K562 (cell line): ENCODE results near the gene MARS1. TPM values are rescaled to one million over a fixed set of nuclear protein-coding genes. Genes with fewer than 3 reads are reported as not detected.

ENCODE experiments used
- ATAC-seq: fragments of 200-7000 bp; cut with Tn5 transposase; 3 replicates; pipeline ENCODE4 v1.9.1; 2020; ENCODE audit warnings: moderate library complexity
- BruUV-seq: library from RNA; stranded (reverse); fragments of 400-500 nt; replicated peaks from 2 replicates; lab custom pipeline; 2021; lab: Mats Ljungman, UMichigan
- CTCF ChIA-PET: fragments of 300-600 bp; formaldehyde crosslinking; extraction: SDS; loops from one replicate; lab custom pipeline; 2021; ENCODE audit warnings: low intra/inter-chr PET ratio; lab: Yijun Ruan, JAX
- POLR2A ChIA-PET: fragments of 300-600, 350-650 bp; sonication (Branson Sonifier 250); formaldehyde crosslinking; extraction: SDS; loops from one replicate; lab custom pipeline; 2021; ENCODE audit warnings: antibody characterized with exemption, inconsistent platforms; lab: Yijun Ruan, JAX
- DNase-seq, 4 experiments: peaks; one replicate each; pipeline versions ENCODE4 v3.0.0 to v3.0.0-alpha.2; 2011 to 2018; ENCODE audit warnings: low spot score in 3 of 4, mixed read lengths in 3 of 4; ENCODE audit errors: extremely low read depth in 1 of 4
- FAIRE-seq: peaks from 2 replicates; lab custom pipeline; 2011; peaks lifted over from hg19 to GRCh38; lab: Jason Lieb, UNC
- H2AFZ ChIP-seq: 2 replicates; pipeline ENCODE4 v1.6.0; 2011; ENCODE audit warnings: low read depth, low read length, control low read depth, inconsistent platforms
- H3K27ac ChIP-seq: fragments of 200-600 bp; 3 replicates; pipeline ENCODE4 v1.8.0; 2011; ENCODE audit warnings: low read depth, mild to moderate bottlenecking, control low read depth, inconsistent platforms, low read length, moderate library complexity, mixed read lengths; ENCODE audit errors: extremely low read depth
- H3K27me3 ChIP-seq, 2 experiments: fragments of 300-600 bp in 1 of 2; 2 replicates in 1 of 2; 3 replicates in 1 of 2; pipeline versions ENCODE4 v1.6.0 to v1.8.0; 2011; ENCODE audit warnings: inconsistent platforms in 2 of 2, low read length in 2 of 2, mild to moderate bottlenecking in 1 of 2, mixed read lengths in 1 of 2, moderate library complexity in 1 of 2; ENCODE audit not compliant: control insufficient read depth in 2 of 2, insufficient read depth in 2 of 2
- H3K36me3 ChIP-seq: fragments of 300-600 bp; 3 replicates; pipeline ENCODE4 v1.8.0; 2011; ENCODE audit warnings: mild to moderate bottlenecking, low read length, inconsistent platforms; ENCODE audit not compliant: control insufficient read depth, insufficient read depth
- H3K4me1 ChIP-seq, 2 experiments: fragments of 200-600 bp in 1 of 2; replicated peaks in 1 of 2; 2 replicates in 1 of 2; 3 replicates in 1 of 2; pipeline versions ENCODE4 v1.5.1 to v1.8.0; 2011; ENCODE audit warnings: inconsistent platforms in 2 of 2, low read length in 2 of 2, mild to moderate bottlenecking in 1 of 2, mixed read lengths in 1 of 2, moderate library complexity in 1 of 2; ENCODE audit not compliant: control insufficient read depth in 2 of 2, insufficient read depth in 2 of 2
- H3K4me2 ChIP-seq: 2 replicates; pipeline ENCODE4 v1.6.1; 2011; ENCODE audit warnings: low read length, control low read depth, inconsistent platforms, mixed read lengths; ENCODE audit not compliant: insufficient read depth
- H3K4me3 ChIP-seq: fragments of 200-600 bp; sonication (generic), shearing (Covaris generic); 2 replicates; pipeline ENCODE4 v1.5.1; 2016; ENCODE audit warnings: control low read depth, inconsistent platforms
- H3K79me2 ChIP-seq: fragments of 200-600 bp; 3 replicates; pipeline ENCODE4 v1.8.0; 2011; ENCODE audit warnings: low read length, inconsistent platforms; ENCODE audit not compliant: control insufficient read depth, insufficient read depth
- H3K9ac ChIP-seq, 2 experiments: 2 replicates each; pipeline versions ENCODE4 v1.6.0 to v1.6.1; 2011; ENCODE audit warnings: low read depth in 2 of 2, low read length in 2 of 2, control low read depth in 1 of 2, inconsistent platforms in 1 of 2, mild to moderate bottlenecking in 1 of 2, mixed read lengths in 1 of 2; ENCODE audit not compliant: insufficient read depth in 1 of 2
- H3K9me1 ChIP-seq: one replicate; pipeline ENCODE4 v1.6.0; 2011; ENCODE audit warnings: inconsistent platforms, mild to moderate bottlenecking, low read length, moderate library complexity; ENCODE audit not compliant: control insufficient read depth, insufficient read depth
- H3K9me3 ChIP-seq: replicated peaks from 2 replicates; pipeline ENCODE4 v1.5.1; 2011; ENCODE audit warnings: low read depth, low read length, inconsistent platforms; ENCODE audit not compliant: control insufficient read depth, insufficient read depth
- H4K20me1 ChIP-seq: replicated peaks from 2 replicates; pipeline ENCODE4 v1.6.1; 2011; ENCODE audit warnings: low read length, inconsistent platforms, mixed read lengths; ENCODE audit not compliant: control insufficient read depth, insufficient read depth
- CBFA2T2 ChIP-seq: fragments of 450-650 bp; conservative IDR thresholded peaks from 2 replicates; pipeline ENCODE4 v1.6.1; 2017; ENCODE audit warnings: mild to moderate bottlenecking
- ETV6 ChIP-seq, 3 experiments: fragments of 150-350 bp in 1 of 3; sonication (generic) in 1 of 3; formaldehyde crosslinking in 1 of 3; IDR thresholded peaks; 2 replicates each; pipeline versions ENCODE4 v1.6.1 to v1.8.0; 2014 to 2022; ENCODE audit warnings: borderline replicate concordance in 2 of 3, low read depth in 2 of 3, antibody characterized with exemption in 1 of 3, low read length in 1 of 3, mild to moderate bottlenecking in 1 of 3, missing genetic modification reagents in 1 of 3
- HDGF ChIP-seq: fragments of 450-650 bp; IDR thresholded peaks from 2 replicates; pipeline ENCODE4 v1.6.1; 2016
- HOXB6 ChIP-seq: fragments of 250-450 bp; sonication (Bioruptor Pico); IDR thresholded peaks from 2 replicates; pipeline ENCODE4 v1.5.1; 2022; ENCODE audit warnings: mild to moderate bottlenecking, borderline replicate concordance
- HSF4 ChIP-seq: fragments of 250-450 bp; sonication (Bioruptor Pico); IDR thresholded peaks from 2 replicates; pipeline ENCODE4 v2.1.2; 2022; ENCODE audit warnings: mild to moderate bottlenecking, moderate library complexity, borderline replicate concordance
- IRF2 ChIP-seq: sonication (generic); formaldehyde crosslinking; IDR thresholded peaks from 2 replicates; pipeline ENCODE4 v1.8.1; 2022; ENCODE audit warnings: mild to moderate bottlenecking, missing genetic modification reagents
- KDM2B ChIP-seq: fragments of 250-450 bp; sonication (Bioruptor Pico); IDR thresholded peaks from 2 replicates; pipeline ENCODE4 v1.8.0; 2021; ENCODE audit warnings: mild to moderate bottlenecking, moderate library complexity
- MXD1 ChIP-seq: fragments of 250-450 bp; sonication (Bioruptor Pico); IDR thresholded peaks from 2 replicates; pipeline ENCODE4 v1.8.0; 2021; ENCODE audit warnings: borderline replicate concordance, mild to moderate bottlenecking, moderate library complexity; ENCODE audit not compliant: poor library complexity, severe bottlenecking
- MYBL2 ChIP-seq, 2 experiments: fragments of 450-650 bp in 1 of 2; sonication (generic) in 1 of 2; formaldehyde crosslinking in 1 of 2; IDR thresholded peaks; 2 replicates each; pipeline versions ENCODE4 v1.6.1 to v1.8.1; 2017 to 2022; ENCODE audit warnings: borderline replicate concordance in 1 of 2, inconsistent platforms in 1 of 2, low read depth in 1 of 2, mild to moderate bottlenecking in 1 of 2, missing genetic modification reagents in 1 of 2, moderate library complexity in 1 of 2
- NBN ChIP-seq: fragments of 450-650 bp; IDR thresholded peaks from 2 replicates; pipeline ENCODE4 v1.6.1; 2016; ENCODE audit warnings: low read depth, mild to moderate bottlenecking
- TCF7L2 ChIP-seq: fragments of 150-350 bp; IDR thresholded peaks from 2 replicates; pipeline ENCODE4 v1.6.1; 2016; ENCODE audit warnings: low read depth, mild to moderate bottlenecking, low read length, moderate library complexity
- TFAM ChIP-seq: fragments of 250-450 bp; sonication (Bioruptor Pico); conservative IDR thresholded peaks from 2 replicates; pipeline ENCODE4 v1.5.0; 2021; ENCODE audit warnings: mild to moderate bottlenecking, moderate library complexity
- TFE3 ChIP-seq: fragments of 450-650 bp; formaldehyde crosslinking; IDR thresholded peaks from 2 replicates; pipeline ENCODE4 v1.4.0; 2020; ENCODE audit warnings: mild to moderate bottlenecking, mixed read lengths
- TGIF2 ChIP-seq: sonication (generic); formaldehyde crosslinking; IDR thresholded peaks from 2 replicates; pipeline ENCODE4 v1.8.1; 2022; ENCODE audit warnings: mild to moderate bottlenecking, missing genetic modification reagents, moderate library complexity
- THRAP3 ChIP-seq: fragments of 450-650 bp; IDR thresholded peaks from 2 replicates; pipeline ENCODE4 v1.6.1; 2016; ENCODE audit warnings: mild to moderate bottlenecking, inconsistent platforms, borderline replicate concordance
- ZNF165 ChIP-seq: fragments of 250-450 bp; sonication (Bioruptor Pico); IDR thresholded peaks from 2 replicates; pipeline ENCODE4 v1.4.0; 2020; ENCODE audit warnings: borderline replicate concordance
- ZNF253 ChIP-seq: fragments of 250-450 bp; sonication (Bioruptor Pico); conservative IDR thresholded peaks from 2 replicates; pipeline ENCODE4 v1.6.1; 2021; ENCODE audit warnings: mild to moderate bottlenecking
- ZNF280B ChIP-seq: fragments of 250-450 bp; sonication (Bioruptor Pico); IDR thresholded peaks from 2 replicates; pipeline ENCODE4 v1.5.1; 2021; ENCODE audit warnings: mild to moderate bottlenecking
- ZNF57 ChIP-seq: fragments of 450-650 bp; formaldehyde crosslinking; IDR thresholded peaks from 2 replicates; pipeline ENCODE4 v1.4.0; 2020; ENCODE audit warnings: mild to moderate bottlenecking, moderate library complexity
- ZNF668 ChIP-seq: fragments of 250-450 bp; sonication (Bioruptor Pico); IDR thresholded peaks from 2 replicates; pipeline ENCODE4 v1.8.0; 2022; ENCODE audit warnings: mild to moderate bottlenecking, inconsistent platforms
- WGBS: fragments of 100-300 bp; shearing (Covaris generic); methylation state at CpG from one replicate; pipeline ENCODE4 v1.1.6; 2016; ENCODE audit warnings: low coverage, mixed read lengths; ENCODE audit not compliant: insufficient coverage; ENCODE audit errors: missing lambda C conversion rate; 5-methylcytosine and 5-hydroxymethylcytosine counted together
- in situ Hi-C: fragments of 300-500 bp; cut with MboI; formaldehyde crosslinking; loops from 4 replicates; pipeline ENCODE4 v1.15.0; 2018; ENCODE audit warnings: inconsistent platforms, mixed read lengths
- intact Hi-C: fragments of 100-400 bp; cut with micrococcal nuclease; formaldehyde crosslinking; loops from 2 replicates; pipeline ENCODE4 v1.14.2; 2022
- polyA plus RNA-seq, 8 experiments: library from polyadenylated mRNA; depleted of rRNA in 4 of 8; stranded (reverse) in 5 of 8; unstranded in 3 of 8; fragments of >200 nt; fragmentation: Nextera tagmentation in 2 of 8; fragmentation: Illumina TruSeq in 1 of 8; extraction: Ambion mirVana in 2 of 8; extraction: Trizol in 1 of 8; gene quantifications; 2 replicates each; pipeline versions ENCODE4 v1.2.1 to v1.2.3, GENCODE V29; 2011 to 2014; ENCODE audit warnings: inconsistent platforms in 1 of 8, missing spikeins in 1 of 8
- total RNA-seq, 7 experiments: library from RNA; depleted of rRNA in 6 of 7; stranded (reverse); fragments of >200 nt in 6 of 7; fragmentation: Illumina TruSeq in 2 of 7; extraction: Trizol in 2 of 7; gene quantifications; 2 replicates each; pipeline versions ENCODE4 v1.2.1 to v1.2.3, GENCODE V29; 2011 to 2021; ENCODE audit warnings: low replicate concordance in 1 of 7

Gene MARS1
- total and polyA plus RNA-seq, 9 of the 15 experiments (the other 6 are each of a cell fraction or from before 2014, with no cell fraction given): 117 to 382 (median 220) TPM

GRCh38 chr12:57515408-57515933, 27.6 kb downstream of the MARS1 start:
- H3K9me3 ChIP-seq: no peaks in the 10 kb centered on the region
- H3K4me3 ChIP-seq: no peak overlapping the region
- H2AFZ ChIP-seq: no peak overlapping the region
- intact Hi-C loops (no loop called here), in situ Hi-C loops (no loop called here)
- whole genome bisulfite sequencing: 66% methylated on average over 3 of the region's 3 CpGs
- no peak for DNase-seq
- no peaks in the 10 kb centered on the region for H3K27me3 ChIP-seq
- H3K27ac ChIP-seq: peak overlapping the region; percentile 31; the same call in 2 of the 3 replicates
- H4K20me1 ChIP-seq: peaks cover 52% of the 10 kb centered on the region
- peaks cover 41% of the 10 kb centered on the region for H3K79me2 ChIP-seq
- H3K9me1 ChIP-seq: peaks cover 7% of the 10 kb centered on the region
- H3K9ac ChIP-seq: no peak overlapping the region
- CTCF ChIA-PET: no interaction called here
- no peak overlapping the region for H3K4me2 ChIP-seq
- no TSS peak for BruUV-seq
- FAIRE-seq: no peak
- peak; percentile 2 for ATAC-seq
- POLR2A ChIA-PET: interaction anchor here (0.8 to 10.1 kb wide), 17 partner anchors 9 to 226 kb away, joined by 3 to 184 read pairs (median 4); partner anchors contain the start of genes ARHGEF25 and DCTN2
- peaks cover 2 to 21% of the 10 kb centered on the region in 2 experiments for H3K4me1 ChIP-seq
- peaks cover 93% of the 10 kb centered on the region for H3K36me3 ChIP-seq
- TF ChIP-seq ZNF165 (CRISPR knock-in tag) (no peak), ZNF668 (no peak), KDM2B (CRISPR knock-in tag) (no peak), TCF7L2 (no peak), NBN (no peak), THRAP3 (no peak), IRF2 (CRISPR knock-in tag) (no peak), MYBL2 (IDR thresholded peaks at IDR 0.05; ENCODE audit: low read depth) (no peak), MYBL2 (CRISPR knock-in tag; IDR thresholded peaks at IDR 0.05; ENCODE audit: borderline replicate concordance) (no peak), ETV6 (IDR thresholded peaks at IDR 0.05; ENCODE audit: borderline replicate concordance in 1 of 2, low read depth in 2 of 2, low read length in 1 of 2) (no peak), ETV6 (CRISPR knock-in tag; IDR thresholded peaks at IDR 0.05; ENCODE audit: borderline replicate concordance) (no peak), ZNF280B (CRISPR knock-in tag) (peak; percentile 16; the same call in 1 of the 2 replicates), HSF4 (no peak), ZNF253 (CRISPR knock-in tag) (no peak), TGIF2 (CRISPR knock-in tag) (no peak), MXD1 (CRISPR knock-in tag) (no peak), TFE3 (CRISPR knock-in tag) (no peak), CBFA2T2 (no peak), TFAM (no peak), HOXB6 (CRISPR knock-in tag) (no peak), HDGF (no peak), ZNF57 (CRISPR knock-in tag) (no peak)
